Measurements from ENCODE around the gene MICU1.

GRCh38 chr10:72622271-72622670 is 3.6 kb downstream of the MICU1 start:
- TF ChIP-seq CTCF (conservative IDR thresholded peaks at IDR 0.05; ENCODE audit: low read depth in 2 of 2) (no peak), ZNF114 (CRISPR knock-in tag; IDR thresholded peaks at IDR 0.05) (no peak), POLR2AphosphoS5 (IDR thresholded peaks at IDR 0.05; ENCODE audit: low read depth) (no peak), EZH2phosphoT487 (IDR thresholded peaks at IDR 0.05; ENCODE audit: unreplicated experiment) (no peak), JUNB (IDR thresholded peaks at IDR 0.05; ENCODE audit: unreplicated experiment) (no peak), EZH2 (IDR thresholded peaks at IDR 0.05; ENCODE audit: low read depth, unreplicated experiment) (no peak)

All from GM23338 (cell line).